ENCODE measurements around the gene ARHGAP44. TPM values are rescaled to one million over a fixed set of nuclear protein-coding genes. Genes with fewer than 3 reads are reported as not detected.

ARHGAP44 gene
- total and polyA plus RNA-seq, 2 of the 8 experiments (the other 6 are each of a cell fraction or from before 2014, with no cell fraction given), result 6.2 to 22.2 TPM

DNA sequence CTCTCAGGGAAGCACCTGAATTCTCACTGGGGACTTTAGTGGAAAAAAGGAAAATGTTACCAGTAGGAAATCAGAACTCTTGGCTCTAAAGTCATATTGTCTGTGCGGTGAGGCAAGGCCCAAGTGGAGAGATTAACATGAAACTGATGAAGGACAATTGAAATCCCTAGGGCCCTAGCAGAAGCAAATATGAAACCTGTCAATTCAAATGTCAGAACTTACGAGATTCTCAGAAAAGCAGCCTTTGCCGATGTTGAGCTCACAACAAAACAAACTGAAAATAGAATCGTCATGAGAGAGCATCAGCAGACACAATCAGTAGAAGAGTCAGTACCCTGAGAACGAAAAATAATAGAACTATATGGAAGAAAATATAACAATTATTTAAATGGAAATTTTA, 119.7 kb downstream of the ARHGAP44 start:
- Histone ChIP-seq H3K18ac (ENCODE audit: extremely low read depth, low read length) (no peak overlapping the region), H3K36me3 (ENCODE audit: control insufficient read depth in 2 of 4, insufficient read depth in 4 of 4, low read length in 3 of 4) (no peaks in the 10 kb centered on the region; a peak in 3 of 8 replicates), H3K79me2 (ENCODE audit: control insufficient read depth in 1 of 2, insufficient read depth in 2 of 2, low read length in 2 of 2) (no peaks in the 10 kb centered on the region), H3K4me2 (ENCODE audit: insufficient read depth in 1 of 2, low read depth in 2 of 2, low read length in 2 of 2) (no peak overlapping the region), H2AK5ac (ENCODE audit: low read depth, low read length) (no peak overlapping the region), H4K8ac (ENCODE audit: extremely low read depth, insufficient read depth, low read length) (no peak overlapping the region), H3K4me1 (replicated peaks in 1 of 4; ENCODE audit: control insufficient read depth in 3 of 4, insufficient read depth in 4 of 4, low read length in 3 of 4) (no peaks in the 10 kb centered on the region), H3K79me1 (ENCODE audit: low read depth, low read length) (no peaks in the 10 kb centered on the region), H4K20me1 (replicated peaks in 1 of 2; ENCODE audit: control insufficient read depth in 1 of 2, insufficient read depth in 2 of 2, low read length in 2 of 2) (no peaks in the 10 kb centered on the region), H3K14ac (ENCODE audit: insufficient read length) (no peak overlapping the region), H4K5ac (ENCODE audit: insufficient read length, low read depth, low read length) (no peak overlapping the region), H3K27ac (ENCODE audit: low read depth, low read length) (no peak overlapping the region), H4K91ac (replicated peaks; ENCODE audit: insufficient read length, low read length) (no peak overlapping the region), H3K4me3 (ENCODE audit: extremely low read depth in 1 of 4, insufficient read depth in 2 of 4, low read depth in 3 of 4, low read length in 4 of 4) (no peak overlapping the region), H3K9me3 (ENCODE audit: insufficient read depth in 2 of 2, low read depth in 1 of 2, low read length in 1 of 2) (no peaks in the 10 kb centered on the region), H3K23ac (ENCODE audit: insufficient read length) (no peak overlapping the region), H3K9ac (replicated peaks in 1 of 4; ENCODE audit: extremely low read depth in 1 of 4, low read depth in 3 of 4, low read length in 3 of 4) (no peak overlapping the region), H2BK12ac (ENCODE audit: low read depth, low read length) (no peak overlapping the region), H3K23me2 (ENCODE audit: low read depth, low read length) (no peaks in the 10 kb centered on the region), H3K4ac (replicated peaks; ENCODE audit: insufficient read length, low read depth, low read length) (no peak overlapping the region), H2BK5ac (ENCODE audit: low read depth, low read length) (no peak overlapping the region), H3K56ac (replicated peaks; ENCODE audit: insufficient read length, low read depth, low read length) (no peak overlapping the region), H2BK120ac (replicated peaks; ENCODE audit: low read depth, low read length) (no peak overlapping the region), H2BK15ac (ENCODE audit: low read length) (no peak overlapping the region), H3K27me3 (replicated peaks in 1 of 4; ENCODE audit: control insufficient read depth in 3 of 4, extremely low read depth in 1 of 4, insufficient read depth in 3 of 4, low read length in 3 of 4) (no peaks in the 10 kb centered on the region), H2BK20ac (ENCODE audit: low read length) (no peak overlapping the region), H2AFZ (ENCODE audit: low read length) (no peak overlapping the region)
- ChIA-PET POLR2A (ENCODE audit: partially characterized antibody) (no interaction called here), CTCF (ENCODE audit: partially characterized antibody) (no interaction called here)
- TF ChIP-seq JUN (IDR thresholded peaks at IDR 0.05; ENCODE audit: low read depth, low read length) (no peak), CHD1 (IDR thresholded peaks at IDR 0.05; ENCODE audit: low read depth, low read length) (no peak), CHD2 (IDR thresholded peaks at IDR 0.05; ENCODE audit: low read length) (no peak), CEBPB (IDR thresholded peaks at IDR 0.05; ENCODE audit: low read depth, low read length) (no peak), POLR2A (IDR thresholded peaks at IDR 0.05; ENCODE audit: control extremely low read depth in 1 of 2, low read depth in 2 of 2, low read length in 2 of 2) (no peak), EZH2 (IDR thresholded peaks at IDR 0.05; ENCODE audit: low read depth, low read length, severe bottlenecking) (no peak), SP2 (IDR thresholded peaks at IDR 0.05; ENCODE audit: low read length) (no peak)
- FAIRE-seq, result no peak
- no peak for DNase-seq (ENCODE audit: low read depth in 1 of 2, low spot score in 2 of 2)
- 91% methylated on average over 5 of the region's 5 CpGs; no CpG with 5 or more reads in 1 of the 2 experiments for WGBS, 2 experiments (ENCODE audit: extremely low coverage in 1 of 2, insufficient coverage in 1 of 2, insufficient read length in 1 of 2, insufficient replicate concordance in 2 of 2, low coverage in 1 of 2, low lambda C conversion rate in 2 of 2, missing lambda C conversion rate in 1 of 2)

All from H1 (cell line).